Glutamatergic neuron (in vitro differentiated cells): ENCODE measurements around the gene AK4. TPM values are rescaled to one million over a fixed set of nuclear protein-coding genes. Genes with fewer than 3 reads are reported as not detected.

Experiments used
- DNase-seq: peaks from one replicate; pipeline ENCODE4 v3.0.0; 2022
- H3K27ac Mint-ChIP-seq: one replicate; pipeline ENCODE4 v1.8.0; 2020; ENCODE audit warnings: mild to moderate bottlenecking, mixed read lengths, inconsistent platforms; ENCODE audit not compliant: unreplicated experiment
- H3K27me3 Mint-ChIP-seq: one replicate; pipeline ENCODE4 v1.8.0; 2020; ENCODE audit warnings: mild to moderate bottlenecking, moderate library complexity, mixed read lengths, inconsistent platforms; ENCODE audit not compliant: unreplicated experiment
- H3K36me3 Mint-ChIP-seq: one replicate; pipeline ENCODE4 v1.8.0; 2020; ENCODE audit warnings: mild to moderate bottlenecking, mixed read lengths, inconsistent platforms; ENCODE audit not compliant: unreplicated experiment
- H3K4me1 Mint-ChIP-seq: one replicate; pipeline ENCODE4 v1.8.0; 2020; ENCODE audit warnings: mild to moderate bottlenecking, low read depth, mixed read lengths, inconsistent platforms; ENCODE audit not compliant: unreplicated experiment
- H3K4me3 Mint-ChIP-seq: one replicate; pipeline ENCODE4 v1.8.0; 2020; ENCODE audit warnings: mild to moderate bottlenecking, mixed read lengths, inconsistent platforms; ENCODE audit not compliant: unreplicated experiment
- H3K9me3 Mint-ChIP-seq: one replicate; pipeline ENCODE4 v1.8.0; 2020; ENCODE audit warnings: mild to moderate bottlenecking, moderate library complexity, mixed read lengths, inconsistent platforms; ENCODE audit not compliant: unreplicated experiment
- total RNA-seq: library from RNA; stranded (reverse); fragmentation: NEBNext Ultra II Directional; extraction: Animal tissue kit (Norgen Biotek cat#: 25700); gene quantifications from one replicate; pipeline ENCODE4 v1.2.1, GENCODE V29; 2021; ENCODE audit not compliant: unreplicated experiment
- TF ChIP-seq, protein P1 (sequence below): fragments of 200-600 bp; sonication (generic); IDR thresholded peaks from one replicate; pipeline ENCODE4 v1.5.0; 2021; ENCODE audit not compliant: partially characterized antibody, unreplicated experiment

Gene AK4
- total RNA-seq, 1 donor from 2014 or later: 2.6 TPM

- no peaks in the 10 kb centered on the region for H3K9me3 Mint-ChIP-seq
- H3K36me3 Mint-ChIP-seq: no peaks in the 10 kb centered on the region
- H3K27me3 Mint-ChIP-seq: no peaks in the 10 kb centered on the region
- H3K27ac Mint-ChIP-seq: no peak overlapping the region
- TF ChIP-seq, protein P1, sequence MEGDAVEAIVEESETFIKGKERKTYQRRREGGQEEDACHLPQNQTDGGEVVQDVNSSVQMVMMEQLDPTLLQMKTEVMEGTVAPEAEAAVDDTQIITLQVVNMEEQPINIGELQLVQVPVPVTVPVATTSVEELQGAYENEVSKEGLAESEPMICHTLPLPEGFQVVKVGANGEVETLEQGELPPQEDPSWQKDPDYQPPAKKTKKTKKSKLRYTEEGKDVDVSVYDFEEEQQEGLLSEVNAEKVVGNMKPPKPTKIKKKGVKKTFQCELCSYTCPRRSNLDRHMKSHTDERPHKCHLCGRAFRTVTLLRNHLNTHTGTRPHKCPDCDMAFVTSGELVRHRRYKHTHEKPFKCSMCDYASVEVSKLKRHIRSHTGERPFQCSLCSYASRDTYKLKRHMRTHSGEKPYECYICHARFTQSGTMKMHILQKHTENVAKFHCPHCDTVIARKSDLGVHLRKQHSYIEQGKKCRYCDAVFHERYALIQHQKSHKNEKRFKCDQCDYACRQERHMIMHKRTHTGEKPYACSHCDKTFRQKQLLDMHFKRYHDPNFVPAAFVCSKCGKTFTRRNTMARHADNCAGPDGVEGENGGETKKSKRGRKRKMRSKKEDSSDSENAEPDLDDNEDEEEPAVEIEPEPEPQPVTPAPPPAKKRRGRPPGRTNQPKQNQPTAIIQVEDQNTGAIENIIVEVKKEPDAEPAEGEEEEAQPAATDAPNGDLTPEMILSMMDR: no peak
- DNase-seq: no peak
- H3K4me3 Mint-ChIP-seq: no peak overlapping the region
- H3K4me1 Mint-ChIP-seq: no peaks in the 10 kb centered on the region
Observed at GRCh38 chr1:65229754-65230339, 81.8 kb downstream of the AK4 start.

GRCh38 chr1:65230731-65231481 lies 82.9 kb downstream of the AK4 start:
- no peak for DNase-seq
- Mint-ChIP-seq H3K27me3 (no peaks in the 10 kb centered on the region), H3K9me3 (no peaks in the 10 kb centered on the region), H3K36me3 (no peaks in the 10 kb centered on the region), H3K27ac (no peak overlapping the region), H3K4me3 (no peak overlapping the region), H3K4me1 (no peaks in the 10 kb centered on the region)
- TF ChIP-seq, protein P1: no peak

DNA sequence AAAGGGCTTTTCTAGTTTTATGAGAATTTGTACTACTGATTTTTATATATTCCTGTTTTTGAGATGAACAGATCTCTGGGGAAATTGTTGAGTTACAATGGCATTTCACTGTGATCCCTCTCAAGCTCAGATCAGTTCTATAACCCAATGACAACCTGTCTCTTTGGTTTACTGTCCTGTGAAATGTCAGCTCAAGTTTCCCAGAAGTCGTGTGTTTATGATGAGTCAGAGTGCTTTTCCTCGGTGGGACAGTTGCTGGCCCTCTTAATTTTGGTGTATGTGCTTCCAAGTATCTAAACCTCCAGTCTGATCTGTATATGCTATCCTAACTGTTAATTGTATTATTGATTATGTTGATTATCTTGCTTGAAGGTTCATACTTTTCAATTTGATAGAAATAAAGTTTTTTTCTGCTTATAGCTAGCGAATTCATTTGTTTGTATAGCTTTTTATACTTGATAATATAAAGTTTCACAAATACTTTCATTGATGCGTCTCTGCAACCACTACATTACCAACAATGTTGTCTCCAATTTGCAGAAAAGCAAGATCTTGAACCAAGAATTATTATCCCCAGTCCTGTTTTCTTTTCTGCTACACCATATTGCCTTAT lies 83.8 kb downstream of the AK4 start:
- TF ChIP-seq, protein P1: no peak
- Mint-ChIP-seq H3K27ac (no peak overlapping the region), H3K4me3 (no peak overlapping the region), H3K4me1 (no peaks in the 10 kb centered on the region), H3K27me3 (no peaks in the 10 kb centered on the region), H3K9me3 (no peaks in the 10 kb centered on the region), H3K36me3 (no peaks in the 10 kb centered on the region)
- DNase-seq: no peak

DNA sequence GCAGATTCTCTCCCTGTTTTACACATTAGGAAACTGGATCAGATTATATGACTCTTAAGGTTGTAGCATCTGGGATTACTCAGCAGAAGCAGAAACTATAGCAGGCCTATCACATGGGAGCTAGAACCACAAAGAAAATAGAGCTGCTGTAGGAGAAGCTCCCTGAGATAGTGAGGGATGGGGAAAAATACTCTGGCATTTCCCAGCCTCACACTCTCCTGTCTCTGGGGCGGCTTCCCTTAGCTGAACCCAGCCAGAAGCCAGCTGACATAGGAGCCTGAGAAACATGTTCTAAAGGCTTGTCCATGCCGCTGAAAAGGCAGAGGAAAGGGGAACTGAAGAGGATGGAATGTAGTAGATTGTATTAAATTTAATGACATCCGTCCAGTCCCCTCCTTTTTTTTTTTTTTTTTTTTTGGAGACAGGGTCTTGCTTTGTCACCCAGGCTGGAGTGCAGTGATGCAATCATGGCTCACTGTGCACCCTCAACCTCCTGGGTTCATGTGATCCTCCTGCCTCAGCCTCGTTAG lies 84.5 kb downstream of the AK4 start:
- Mint-ChIP-seq H3K27ac (no peak overlapping the region), H3K36me3 (no peaks in the 10 kb centered on the region), H3K9me3 (no peaks in the 10 kb centered on the region), H3K4me3 (no peak overlapping the region), H3K27me3 (no peaks in the 10 kb centered on the region), H3K4me1 (no peaks in the 10 kb centered on the region)
- no peak for DNase-seq
- TF ChIP-seq, protein P1: no peak
